SK-N-SH (cell line): ENCODE data around the gene GABRD.

ENCODE experiments used
- TF ChIP-seq, protein P1 (sequence below): IDR thresholded peaks from 2 replicates; pipeline ENCODE4 v1.4.0; 2012; ENCODE audit warnings: low read depth
- TF ChIP-seq, protein P2 (sequence below): fragments of 200-600 bp; sonication (generic); IDR thresholded peaks from 2 replicates; pipeline ENCODE4 v1.6.1; 2017; ENCODE audit warnings: antibody characterized with exemption, mild to moderate bottlenecking, moderate library complexity

DNA sequence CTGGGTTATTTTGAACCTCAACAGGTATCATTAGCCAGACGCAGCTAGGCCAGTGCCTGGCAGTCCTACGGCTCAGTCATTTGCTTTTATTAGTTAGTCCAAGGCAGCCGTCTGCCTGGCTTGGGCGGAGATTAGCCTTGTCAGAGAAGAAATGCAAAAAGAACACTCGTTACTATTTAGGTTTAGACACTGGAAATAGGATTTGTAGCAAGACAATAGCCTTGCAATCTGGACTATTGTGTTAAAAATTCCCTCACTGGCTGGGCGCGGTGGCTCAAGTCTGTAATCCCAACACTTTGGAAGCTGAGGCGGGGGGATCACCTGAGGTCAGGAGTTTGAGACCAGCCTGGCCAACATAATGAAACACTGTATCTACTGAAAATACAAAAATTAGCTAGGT, 20.1 kb downstream of the GABRD start:
- TF ChIP-seq, protein P1, sequence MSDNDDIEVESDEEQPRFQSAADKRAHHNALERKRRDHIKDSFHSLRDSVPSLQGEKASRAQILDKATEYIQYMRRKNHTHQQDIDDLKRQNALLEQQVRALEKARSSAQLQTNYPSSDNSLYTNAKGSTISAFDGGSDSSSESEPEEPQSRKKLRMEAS, result no peak
- TF ChIP-seq, protein P2, sequence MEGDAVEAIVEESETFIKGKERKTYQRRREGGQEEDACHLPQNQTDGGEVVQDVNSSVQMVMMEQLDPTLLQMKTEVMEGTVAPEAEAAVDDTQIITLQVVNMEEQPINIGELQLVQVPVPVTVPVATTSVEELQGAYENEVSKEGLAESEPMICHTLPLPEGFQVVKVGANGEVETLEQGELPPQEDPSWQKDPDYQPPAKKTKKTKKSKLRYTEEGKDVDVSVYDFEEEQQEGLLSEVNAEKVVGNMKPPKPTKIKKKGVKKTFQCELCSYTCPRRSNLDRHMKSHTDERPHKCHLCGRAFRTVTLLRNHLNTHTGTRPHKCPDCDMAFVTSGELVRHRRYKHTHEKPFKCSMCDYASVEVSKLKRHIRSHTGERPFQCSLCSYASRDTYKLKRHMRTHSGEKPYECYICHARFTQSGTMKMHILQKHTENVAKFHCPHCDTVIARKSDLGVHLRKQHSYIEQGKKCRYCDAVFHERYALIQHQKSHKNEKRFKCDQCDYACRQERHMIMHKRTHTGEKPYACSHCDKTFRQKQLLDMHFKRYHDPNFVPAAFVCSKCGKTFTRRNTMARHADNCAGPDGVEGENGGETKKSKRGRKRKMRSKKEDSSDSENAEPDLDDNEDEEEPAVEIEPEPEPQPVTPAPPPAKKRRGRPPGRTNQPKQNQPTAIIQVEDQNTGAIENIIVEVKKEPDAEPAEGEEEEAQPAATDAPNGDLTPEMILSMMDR, result no peak
